Mesenchymal stem cell (in vitro differentiated cells and primary cell): Measurements from ENCODE around the gene FAM20B.

Source experiments
- DNase-seq: peaks from one replicate; pipeline ENCODE4 v3.0.0-alpha.2; 2013
- H2AFZ ChIP-seq: one replicate; pipeline ENCODE4 v1.6.1; 2013; ENCODE audit warnings: low read depth, mild to moderate bottlenecking, control low read depth, inconsistent platforms, low read length, moderate library complexity
- H2AK5ac ChIP-seq: 2 replicates; pipeline ENCODE4 v1.6.1; 2013; ENCODE audit warnings: low read length, moderate library complexity, mild to moderate bottlenecking, inconsistent platforms; ENCODE audit not compliant: severe bottlenecking
- H2BK120ac ChIP-seq: one replicate; pipeline ENCODE4 v1.6.1; 2013; ENCODE audit warnings: low read depth, mild to moderate bottlenecking, inconsistent platforms, low read length, moderate library complexity
- H2BK12ac ChIP-seq, 2 experiments: one replicate each; pipeline ENCODE4 v1.6.1; 2013; ENCODE audit warnings: inconsistent platforms in 2 of 2, low read length in 2 of 2, mild to moderate bottlenecking in 2 of 2, moderate library complexity in 2 of 2, control low read depth in 1 of 2
- H2BK15ac ChIP-seq: one replicate; pipeline ENCODE4 v1.6.1; 2013; ENCODE audit warnings: mild to moderate bottlenecking, low read depth, inconsistent platforms; ENCODE audit not compliant: poor library complexity, severe bottlenecking
- H2BK5ac ChIP-seq: 2 replicates; pipeline ENCODE4 v1.6.1; 2013; ENCODE audit warnings: low read depth, mild to moderate bottlenecking, low read length, control low read depth, inconsistent platforms; ENCODE audit not compliant: poor library complexity, severe bottlenecking
- H3K14ac ChIP-seq, 2 experiments: one replicate each; pipeline ENCODE4 v1.6.1; 2013; ENCODE audit warnings: inconsistent platforms in 2 of 2, low read length in 2 of 2, control low read depth in 1 of 2, mild to moderate bottlenecking in 1 of 2, moderate library complexity in 1 of 2
- H3K18ac ChIP-seq, 2 experiments: one replicate each; pipeline ENCODE4 v1.6.1; 2013; ENCODE audit warnings: inconsistent platforms in 2 of 2, low read length in 2 of 2, control low read depth in 1 of 2, low read depth in 1 of 2, mild to moderate bottlenecking in 1 of 2
- H3K23ac ChIP-seq, 2 experiments: one replicate each; pipeline ENCODE4 v1.6.1; 2013; ENCODE audit warnings: inconsistent platforms in 2 of 2, low read length in 2 of 2, mild to moderate bottlenecking in 2 of 2, moderate library complexity in 2 of 2, control low read depth in 1 of 2
- H3K27ac ChIP-seq: 2 replicates; pipeline ENCODE4 v1.5.1; 2013; ENCODE audit warnings: mild to moderate bottlenecking, moderate library complexity, low read length, control low read depth, inconsistent platforms; ENCODE audit not compliant: poor library complexity, severe bottlenecking
- H3K27me3 ChIP-seq, 2 experiments: 2 replicates each; pipeline versions ENCODE4 v1.6.1 to v1.7.0; 2013; ENCODE audit warnings: low read length in 2 of 2, mild to moderate bottlenecking in 2 of 2, moderate library complexity in 2 of 2, control low read depth in 1 of 2, inconsistent platforms in 1 of 2; ENCODE audit not compliant: control insufficient read depth in 1 of 2, insufficient read depth in 1 of 2
- H3K36me3 ChIP-seq, 2 experiments: 2 replicates each; pipeline versions ENCODE4 v1.6.1 to v1.7.0; 2013; ENCODE audit warnings: low read length in 2 of 2, control low read depth in 1 of 2, inconsistent platforms in 1 of 2, low read depth in 1 of 2, mild to moderate bottlenecking in 1 of 2; ENCODE audit not compliant: insufficient read depth in 2 of 2, control insufficient read depth in 1 of 2
- H3K4ac ChIP-seq, 2 experiments: one replicate each; pipeline ENCODE4 v1.6.1; 2013; ENCODE audit warnings: inconsistent platforms in 2 of 2, low read length in 2 of 2, mild to moderate bottlenecking in 2 of 2, moderate library complexity in 2 of 2, control low read depth in 1 of 2, low read depth in 1 of 2
- H3K4me1 ChIP-seq: 2 replicates; pipeline ENCODE4 v1.6.1; 2013; ENCODE audit warnings: low read depth, low read length, control low read depth; ENCODE audit not compliant: control insufficient read depth, insufficient read depth
- H3K4me2 ChIP-seq: 2 replicates; pipeline ENCODE4 v1.6.1; 2013; ENCODE audit warnings: low read length, mild to moderate bottlenecking, inconsistent platforms; ENCODE audit not compliant: poor library complexity, severe bottlenecking
- H3K4me3 ChIP-seq, 2 experiments: 2 replicates each; pipeline versions ENCODE4 v1.5.1 to v1.7.0; 2013; ENCODE audit warnings: low read length in 2 of 2, mild to moderate bottlenecking in 2 of 2, control low read depth in 1 of 2, low read depth in 1 of 2; ENCODE audit not compliant: insufficient read depth in 1 of 2
- H3K79me1 ChIP-seq: replicated peaks from 2 replicates; pipeline ENCODE4 v1.6.1; 2013; ENCODE audit warnings: mild to moderate bottlenecking, control low read depth, low read length, inconsistent platforms; ENCODE audit not compliant: poor library complexity, severe bottlenecking
- H3K9ac ChIP-seq: 2 replicates; pipeline ENCODE4 v1.7.0; 2013; ENCODE audit warnings: mild to moderate bottlenecking, low read length, moderate library complexity
- H3K9me3 ChIP-seq: 2 replicates; pipeline ENCODE4 v1.7.0; 2013; ENCODE audit warnings: mild to moderate bottlenecking, low read length; ENCODE audit not compliant: control insufficient read depth
- H4K8ac ChIP-seq: one replicate; pipeline ENCODE4 v1.6.1; 2013; ENCODE audit warnings: inconsistent platforms, mild to moderate bottlenecking, low read length, moderate library complexity
- H4K91ac ChIP-seq: one replicate; pipeline ENCODE4 v1.6.1; 2013; ENCODE audit warnings: mild to moderate bottlenecking, low read length, inconsistent platforms
- WGBS: methylation state at CpG from one replicate; pipeline ENCODE4 v1.1.7; 2013; ENCODE audit warnings: mixed read lengths; 5-methylcytosine and 5-hydroxymethylcytosine counted together

FAM20B gene

GRCh38 chr1:179087665-179088064 lies 62.0 kb downstream of the FAM20B start:
- H2BK15ac ChIP-seq: no peak overlapping the region
- no peak overlapping the region for H3K23ac ChIP-seq
- H3K18ac ChIP-seq: peak overlapping the region in 1 of 2 experiments; percentile 49
- no peak overlapping the region for H2AFZ ChIP-seq
- H3K4me3 ChIP-seq: no peak overlapping the region
- no peak overlapping the region for H2BK120ac ChIP-seq
- H2AK5ac ChIP-seq: no peak overlapping the region
- H3K4me2 ChIP-seq: no peak overlapping the region
- peaks cover 26% of the 10 kb centered on the region for H3K79me1 ChIP-seq
- no peak overlapping the region for H2BK12ac ChIP-seq
- H4K8ac ChIP-seq: no peak overlapping the region
- no peak overlapping the region for H3K4ac ChIP-seq
- no peaks in the 10 kb centered on the region for H3K27me3 ChIP-seq
- 66% methylated on average over 11 of the region's 11 CpGs for WGBS
- H3K4me1 ChIP-seq: peaks cover 22% of the 10 kb centered on the region
- peaks cover 45 to 51% of the 10 kb centered on the region in 2 experiments for H3K36me3 ChIP-seq
- peak overlapping the region; percentile 13 for H3K27ac ChIP-seq
- no peaks in the 10 kb centered on the region for H3K9me3 ChIP-seq
- peak overlapping the region; percentile 26 for H3K9ac ChIP-seq
- no peak for DNase-seq
- no peak overlapping the region for H2BK5ac ChIP-seq
- no peak overlapping the region for H3K14ac ChIP-seq
- H4K91ac ChIP-seq: no peak overlapping the region

GRCh38 chr1:179089827-179090482 lies 64.3 kb downstream of the FAM20B start:
- no peak overlapping the region for H4K91ac ChIP-seq
- DNase-seq: no peak
- H2BK120ac ChIP-seq: no peak overlapping the region
- peak overlapping the region; percentile 79 for H3K9ac ChIP-seq
- no peak overlapping the region for H2AK5ac ChIP-seq
- H3K27me3 ChIP-seq: no peaks in the 10 kb centered on the region
- H3K36me3 ChIP-seq: peaks cover 67 to 74% of the 10 kb centered on the region in 2 experiments
- no peak overlapping the region for H3K4me2 ChIP-seq
- no peak overlapping the region for H3K23ac ChIP-seq
- no peak overlapping the region for H3K4me3 ChIP-seq
- peaks cover 25% of the 10 kb centered on the region for H3K79me1 ChIP-seq
- peaks cover 21% of the 10 kb centered on the region for H3K4me1 ChIP-seq
- WGBS: 83% methylated on average over 10 of the region's 16 CpGs
- H2AFZ ChIP-seq: no peak overlapping the region
- no peaks in the 10 kb centered on the region for H3K9me3 ChIP-seq
- H2BK15ac ChIP-seq: no peak overlapping the region
- no peak overlapping the region for H3K14ac ChIP-seq
- H2BK12ac ChIP-seq: no peak overlapping the region
- H3K4ac ChIP-seq: no peak overlapping the region
- no peak overlapping the region for H2BK5ac ChIP-seq
- no peak overlapping the region for H3K27ac ChIP-seq
- no peak overlapping the region for H4K8ac ChIP-seq
- no peak overlapping the region for H3K18ac ChIP-seq

- H3K4ac ChIP-seq: no peak overlapping the region
- peak overlapping the region; percentile 79 for H3K9ac ChIP-seq
- no peak overlapping the region for H2AK5ac ChIP-seq
- H3K18ac ChIP-seq: no peak overlapping the region
- no peak overlapping the region for H2BK5ac ChIP-seq
- H2BK120ac ChIP-seq: no peak overlapping the region
- no peak overlapping the region for H2BK12ac ChIP-seq
- H3K23ac ChIP-seq: no peak overlapping the region
- H3K4me1 ChIP-seq: peaks cover 21% of the 10 kb centered on the region
- no peak overlapping the region for H2BK15ac ChIP-seq
- H3K4me3 ChIP-seq: no peak overlapping the region
- H3K79me1 ChIP-seq: peaks cover 24% of the 10 kb centered on the region
- no peaks in the 10 kb centered on the region for H3K9me3 ChIP-seq
- H4K91ac ChIP-seq: no peak overlapping the region
- H4K8ac ChIP-seq: no peak overlapping the region
- no peak overlapping the region for H3K14ac ChIP-seq
- no peaks in the 10 kb centered on the region for H3K27me3 ChIP-seq
- H3K4me2 ChIP-seq: no peak overlapping the region
- DNase-seq: no peak
- WGBS: 80% methylated on average over 8 of the region's 8 CpGs
- peak overlapping the region; percentile 3 for H3K27ac ChIP-seq
- H3K36me3 ChIP-seq: peaks cover 70 to 77% of the 10 kb centered on the region in 2 experiments
- no peak overlapping the region for H2AFZ ChIP-seq
Observed at GRCh38 chr1:179090522-179090921, 64.8 kb downstream of the FAM20B start.

GRCh38 chr1:179090923-179091322 lies 65.2 kb downstream of the FAM20B start:
- no peak overlapping the region for H3K14ac ChIP-seq
- H4K91ac ChIP-seq: no peak overlapping the region
- no peak overlapping the region for H3K27ac ChIP-seq
- H3K4me2 ChIP-seq: no peak overlapping the region
- no peak overlapping the region for H3K23ac ChIP-seq
- no peak overlapping the region for H3K4ac ChIP-seq
- 79% methylated on average over 4 of the region's 4 CpGs for WGBS
- no peak overlapping the region for H3K4me3 ChIP-seq
- no peaks in the 10 kb centered on the region for H3K27me3 ChIP-seq
- H3K18ac ChIP-seq: no peak overlapping the region
- peak overlapping the region; percentile 39 for H4K8ac ChIP-seq
- no peak overlapping the region for H2BK15ac ChIP-seq
- H2AK5ac ChIP-seq: no peak overlapping the region
- H2BK12ac ChIP-seq: peak overlapping the region; percentile 15 to 51
- no peak for DNase-seq
- no peaks in the 10 kb centered on the region for H3K9me3 ChIP-seq
- H2AFZ ChIP-seq: no peak overlapping the region
- H3K4me1 ChIP-seq: peaks cover 21% of the 10 kb centered on the region
- peaks cover 22% of the 10 kb centered on the region for H3K79me1 ChIP-seq
- no peak overlapping the region for H2BK5ac ChIP-seq
- peaks cover 69 to 77% of the 10 kb centered on the region in 2 experiments for H3K36me3 ChIP-seq
- H3K9ac ChIP-seq: peak overlapping the region; percentile 79
- no peak overlapping the region for H2BK120ac ChIP-seq
